Spleen (tissue), 11 donors: ENCODE data around the gene PLOD1. TPM values are rescaled to one million over a fixed set of nuclear protein-coding genes. Genes with fewer than 3 reads are reported as not detected.
A peak's percentile ranks its signal among the peaks of the same experiment; 100 is the strongest.

Experiments used
- DNase-seq: peaks from one replicate; pipeline ENCODE4 v3.0.0-alpha.2; 2020
- H3K27ac ChIP-seq, 8 donors: fragments of 200-600 bp; sonication (generic) in 7 of 8; 1 replicate in 4 of 8; 2 replicates in 4 of 8; pipeline versions ENCODE4 v1.5.0 to v1.8.0; 2016 to 2021; ENCODE audit warnings: inconsistent platforms in 4 of 8, mild to moderate bottlenecking in 4 of 8, moderate library complexity in 1 of 8
- H3K27me3 ChIP-seq, 7 donors: fragments of 200-600 bp; sonication (generic) in 6 of 7; replicated peaks in 1 of 7; 1 replicate in 4 of 7; 2 replicates in 3 of 7; pipeline versions ENCODE4 v1.5.0 to v1.8.0; 2016 to 2021; ENCODE audit warnings: inconsistent platforms in 3 of 7, mild to moderate bottlenecking in 1 of 7
- H3K36me3 ChIP-seq, 6 donors: fragments of 200-600 bp; sonication (generic) in 5 of 6; 1 replicate in 4 of 6; 2 replicates in 2 of 6; pipeline versions ENCODE4 v1.5.0 to v1.8.0; 2016 to 2021; ENCODE audit warnings: inconsistent platforms in 2 of 6
- H3K4me1 ChIP-seq, 6 donors: fragments of 200-600 bp; sonication (generic) in 5 of 6; 1 replicate in 3 of 6; 2 replicates in 3 of 6; pipeline versions ENCODE4 v1.5.0 to v1.8.0; 2016 to 2021; ENCODE audit warnings: inconsistent platforms in 3 of 6
- H3K4me3 ChIP-seq, 8 donors: fragments of 200-600 bp; sonication (generic) in 7 of 8; 1 replicate in 4 of 8; 2 replicates in 4 of 8; pipeline versions ENCODE4 v1.5.0 to v1.8.0; 2016 to 2021; ENCODE audit warnings: inconsistent platforms in 4 of 8, mild to moderate bottlenecking in 4 of 8, moderate library complexity in 2 of 8
- H3K9me3 ChIP-seq, 8 donors: fragments of 200-600 bp; sonication (generic) in 7 of 8; 1 replicate in 4 of 8; 2 replicates in 4 of 8; pipeline versions ENCODE4 v1.5.0 to v1.8.0; 2016 to 2021; ENCODE audit warnings: inconsistent platforms in 4 of 8
- CTCF ChIP-seq, 11 experiments: fragments of 200-600 bp in 7 of 11; fragments of 450-650 bp in 4 of 11; sonication (generic) in 4 of 11; IDR thresholded peaks in 8 of 11; conservative IDR thresholded peaks in 3 of 11; 1 replicate in 7 of 11; 2 replicates in 4 of 11; pipeline versions ENCODE4 v1.4.0 to v1.8.0; 2016 to 2021; ENCODE audit warnings: antibody characterized with exemption in 11 of 11, inconsistent platforms in 4 of 11, mild to moderate bottlenecking in 1 of 11
- POLR2A ChIP-seq, 3 donors: fragments of 450-650 bp; IDR thresholded peaks; one replicate each; pipeline ENCODE4 v1.5.1; 2017; ENCODE audit warnings: antibody characterized with exemption in 3 of 3, mild to moderate bottlenecking in 1 of 3
- POLR2AphosphoS5 ChIP-seq, 3 donors: sonication (generic); formaldehyde crosslinking; IDR thresholded peaks; one replicate each; pipeline ENCODE4 v1.5.1; 2017; ENCODE audit warnings: antibody characterized with exemption in 3 of 3
- WGBS, 5 donors: extraction: QIAGEN DNeasy Blood & Tissue Kit in 3 of 5; methylation state at CpG; one replicate each; pipeline versions ENCODE4 v1.1.5 to v1.1.7; 2013 to 2018; 5-methylcytosine and 5-hydroxymethylcytosine counted together
- intact Hi-C: fragments of 100-400 bp; cut with DNase I; formaldehyde crosslinking; loops from one replicate; pipeline ENCODE4 v1.15.0; 2023; ENCODE audit warnings: low total_unique reads
- polyA plus RNA-seq, 3 donors: library from polyadenylated mRNA; stranded (reverse); fragments of 200-250 nt; gene quantifications; one replicate each; pipeline ENCODE4 v1.2.1, GENCODE V29; 2013
- total RNA-seq, 7 donors: library from RNA; depleted of rRNA in 3 of 7; stranded (reverse); fragments of >200 nt in 3 of 7; fragmentation: NEBNext Ultra II Directional in 4 of 7; extraction: Animal tissue kit (Norgen Biotek cat#: 25700) in 4 of 7; gene quantifications; one replicate each; pipeline versions ENCODE4 v1.1.0 to v1.2.1, GENCODE V29; 2016 to 2021
- donor health status: healthy with polysubstance abuse.
- donor health status: DM: no; HTN: no; CAD: no; lungs with moderate emphysema.
- donor health status: DM: no; HTN: no; CAD: no.
- donor health status: Bipolar disorder and iron deficiency.
- donor health status: healthy.
- donor health status: DM: no; HTN: no; CAD: no.
- donor health status: DM: yes; HTN: yes; CAD: no.

PLOD1 gene
- total and polyA plus RNA-seq, 10 donors = 11.6 to 53.4 (median 45.7) TPM

GRCh38 chr1:11960715-11961114 is 26.2 kb downstream of the PLOD1 start:
- WGBS, 5 donors = 64 to 73% (median 70%) methylated on average over 6 of the region's 6 CpGs
- no peaks in the 10 kb centered on the region for H3K9me3 ChIP-seq
- H3K27ac ChIP-seq = peak overlapping the region in 7 of 8 donors; percentile 29 to 86 (median 72)
- no peak overlapping the region for H3K4me3 ChIP-seq
- DNase-seq = no peak
- peaks cover 0 to 23% (median 11%) of the 10 kb centered on the region in 6 donors for H3K4me1 ChIP-seq
- intact Hi-C loops = no loop called here
- TF ChIP-seq CTCF (IDR thresholded peaks at IDR 0.05 in 8 of 11, conservative IDR thresholded peaks at IDR 0.05 in 3 of 11) (no peak), POLR2AphosphoS5 (IDR thresholded peaks at IDR 0.05) (peak in 1 of 3 donors; percentile 8)
- H3K36me3 ChIP-seq = peaks cover 0 to 100% (median 41%) of the 10 kb centered on the region in 6 donors
- H3K27me3 ChIP-seq = no peaks in the 10 kb centered on the region

DNA sequence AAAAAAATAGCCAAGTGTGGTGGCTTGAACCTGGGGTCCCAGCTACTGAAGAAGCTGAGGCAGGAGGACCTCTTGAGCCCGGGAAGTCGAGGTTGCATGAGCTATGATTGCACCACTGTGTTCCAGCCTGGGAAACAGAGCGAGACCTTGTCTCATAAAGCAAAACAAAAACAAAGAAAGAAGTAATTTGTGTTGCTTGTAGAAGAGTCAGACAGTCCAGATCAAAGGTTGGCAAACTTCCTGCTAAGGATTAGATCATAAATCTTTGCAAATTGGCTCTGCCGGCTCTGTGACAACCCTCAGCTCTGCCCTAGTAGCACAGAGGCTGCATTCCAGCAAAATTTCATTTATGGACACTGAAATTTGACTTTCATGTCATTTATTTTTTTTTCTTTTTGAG is 26.7 kb downstream of the PLOD1 start:
- TF ChIP-seq POLR2AphosphoS5 (IDR thresholded peaks at IDR 0.05) (no peak), POLR2A (IDR thresholded peaks at IDR 0.05) (no peak), CTCF (IDR thresholded peaks at IDR 0.05 in 8 of 11, conservative IDR thresholded peaks at IDR 0.05 in 3 of 11) (no peak)
- Histone ChIP-seq H3K36me3 (peaks cover 0 to 100% (median 44%) of the 10 kb centered on the region in 6 donors), H3K27me3 (no peaks in the 10 kb centered on the region), H3K9me3 (no peaks in the 10 kb centered on the region), H3K4me1 (peaks cover 0 to 22% (median 11%) of the 10 kb centered on the region in 6 donors), H3K4me3 (no peak overlapping the region), H3K27ac (peak overlapping the region in 7 of 8 donors; percentile 29 to 86 (median 72))
- WGBS, 5 donors = 31 to 55% (median 40%) methylated on average over 4 of the region's 4 CpGs
- intact Hi-C loops = no loop called here
- no peak for DNase-seq

- 62 to 78% (median 78%) methylated on average over 3 of the region's 3 CpGs for WGBS, 5 donors
- no peaks in the 10 kb centered on the region for H3K9me3 ChIP-seq
- peaks cover 0 to 22% (median 11%) of the 10 kb centered on the region in 6 donors for H3K4me1 ChIP-seq
- peaks cover 0 to 98% (median 35%) of the 10 kb centered on the region in 6 donors for H3K36me3 ChIP-seq
- no peak for TF ChIP-seq CTCF (IDR thresholded peaks at IDR 0.05 in 8 of 11, conservative IDR thresholded peaks at IDR 0.05 in 3 of 11)
- TF ChIP-seq POLR2AphosphoS5 (IDR thresholded peaks at IDR 0.05) = no peak
- no peak for TF ChIP-seq POLR2A (IDR thresholded peaks at IDR 0.05)
- no peak for DNase-seq
- no peaks in the 10 kb centered on the region for H3K27me3 ChIP-seq
- H3K27ac ChIP-seq = no peak overlapping the region
- no peak overlapping the region for H3K4me3 ChIP-seq
- intact Hi-C loops = no loop called here
Measured at GRCh38 chr1:11963622-11964021, 29.1 kb downstream of the PLOD1 start.

- WGBS, 5 donors = 91 to 96% (median 94%) methylated on average over 12 of the region's 12 CpGs
- Histone ChIP-seq H3K9me3 (no peaks in the 10 kb centered on the region), H3K4me3 (no peak overlapping the region), H3K27me3 (no peaks in the 10 kb centered on the region), H3K36me3 (peaks cover 0 to 98% (median 33%) of the 10 kb centered on the region in 6 donors), H3K27ac (no peak overlapping the region), H3K4me1 (peaks cover 0 to 22% (median 11%) of the 10 kb centered on the region in 6 donors)
- TF ChIP-seq POLR2AphosphoS5 (IDR thresholded peaks at IDR 0.05) (no peak), CTCF (IDR thresholded peaks at IDR 0.05 in 8 of 11, conservative IDR thresholded peaks at IDR 0.05 in 3 of 11) (no peak), POLR2A (IDR thresholded peaks at IDR 0.05) (no peak)
- intact Hi-C loops = no loop called here
- DNase-seq = no peak
Measured at GRCh38 chr1:11964656-11965055, 30.1 kb downstream of the PLOD1 start.
